Measurements from ENCODE around the gene CFAP300. TPM values are rescaled to one million over a fixed set of nuclear protein-coding genes. Genes with fewer than 3 reads are reported as not detected.
A peak's percentile ranks its signal among the peaks of the same experiment; 100 is the strongest.

CFAP300 gene
- total RNA-seq, 1 donor from 2014 or later = 3.0 TPM

DNA sequence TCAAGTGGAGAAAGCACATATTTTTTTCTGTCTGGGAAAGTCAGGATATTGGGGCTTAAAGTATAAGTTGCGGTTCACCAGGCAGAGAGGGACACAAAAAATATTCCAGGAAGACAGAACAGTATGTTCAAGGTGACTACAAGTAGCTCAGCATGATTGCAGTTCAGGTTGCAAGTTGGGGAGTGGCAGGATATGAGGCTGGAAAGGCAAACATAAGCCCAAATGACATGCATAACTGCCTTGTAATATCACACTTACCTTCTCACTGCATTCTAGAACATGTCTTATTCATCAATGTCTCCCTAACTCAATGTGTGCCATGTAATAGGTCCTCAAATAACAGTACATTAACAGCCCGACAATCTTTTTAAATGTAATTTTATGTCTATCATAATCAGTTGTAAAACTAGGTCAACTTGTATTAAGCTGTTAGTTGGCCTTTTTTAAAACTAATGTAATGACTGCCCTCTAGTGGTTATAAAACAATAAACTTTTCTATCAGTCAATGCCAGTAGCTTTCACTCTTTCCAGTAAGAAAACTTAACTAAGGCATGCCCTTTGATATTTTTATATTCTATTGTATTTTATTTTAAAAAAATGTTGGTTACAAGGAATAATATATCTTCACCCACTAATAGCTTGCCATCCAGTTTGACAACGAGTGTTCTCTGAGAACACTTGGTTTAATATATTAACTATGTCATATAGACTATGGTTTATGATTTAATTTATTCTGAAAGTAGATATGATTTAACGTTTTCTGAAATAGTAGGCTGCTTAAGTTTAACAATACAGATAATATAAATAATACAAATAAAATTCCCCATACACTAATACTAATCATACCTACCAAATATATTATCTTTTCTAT is 39.4 kb upstream of the CFAP300 start:
- H3K9me3 Mint-ChIP-seq (ENCODE audit: low read depth) = no peaks in the 10 kb centered on the region
- no peaks in the 10 kb centered on the region for H3K36me3 Mint-ChIP-seq (ENCODE audit: low read depth)
- H3K27ac Mint-ChIP-seq (ENCODE audit: unreplicated experiment) = peak overlapping the region; percentile 64
- H3K27me3 Mint-ChIP-seq (ENCODE audit: low read depth) = no peaks in the 10 kb centered on the region
- no peak overlapping the region for H3K4me3 Mint-ChIP-seq (ENCODE audit: unreplicated experiment)
- TF ChIP-seq, protein P1, sequence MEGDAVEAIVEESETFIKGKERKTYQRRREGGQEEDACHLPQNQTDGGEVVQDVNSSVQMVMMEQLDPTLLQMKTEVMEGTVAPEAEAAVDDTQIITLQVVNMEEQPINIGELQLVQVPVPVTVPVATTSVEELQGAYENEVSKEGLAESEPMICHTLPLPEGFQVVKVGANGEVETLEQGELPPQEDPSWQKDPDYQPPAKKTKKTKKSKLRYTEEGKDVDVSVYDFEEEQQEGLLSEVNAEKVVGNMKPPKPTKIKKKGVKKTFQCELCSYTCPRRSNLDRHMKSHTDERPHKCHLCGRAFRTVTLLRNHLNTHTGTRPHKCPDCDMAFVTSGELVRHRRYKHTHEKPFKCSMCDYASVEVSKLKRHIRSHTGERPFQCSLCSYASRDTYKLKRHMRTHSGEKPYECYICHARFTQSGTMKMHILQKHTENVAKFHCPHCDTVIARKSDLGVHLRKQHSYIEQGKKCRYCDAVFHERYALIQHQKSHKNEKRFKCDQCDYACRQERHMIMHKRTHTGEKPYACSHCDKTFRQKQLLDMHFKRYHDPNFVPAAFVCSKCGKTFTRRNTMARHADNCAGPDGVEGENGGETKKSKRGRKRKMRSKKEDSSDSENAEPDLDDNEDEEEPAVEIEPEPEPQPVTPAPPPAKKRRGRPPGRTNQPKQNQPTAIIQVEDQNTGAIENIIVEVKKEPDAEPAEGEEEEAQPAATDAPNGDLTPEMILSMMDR (IDR thresholded peaks at IDR 0.05) = peak; percentile 91
- no peak for DNase-seq (ENCODE audit: low spot score)
- peaks cover 43% of the 10 kb centered on the region for H3K4me1 Mint-ChIP-seq (ENCODE audit: low read depth)

DNA sequence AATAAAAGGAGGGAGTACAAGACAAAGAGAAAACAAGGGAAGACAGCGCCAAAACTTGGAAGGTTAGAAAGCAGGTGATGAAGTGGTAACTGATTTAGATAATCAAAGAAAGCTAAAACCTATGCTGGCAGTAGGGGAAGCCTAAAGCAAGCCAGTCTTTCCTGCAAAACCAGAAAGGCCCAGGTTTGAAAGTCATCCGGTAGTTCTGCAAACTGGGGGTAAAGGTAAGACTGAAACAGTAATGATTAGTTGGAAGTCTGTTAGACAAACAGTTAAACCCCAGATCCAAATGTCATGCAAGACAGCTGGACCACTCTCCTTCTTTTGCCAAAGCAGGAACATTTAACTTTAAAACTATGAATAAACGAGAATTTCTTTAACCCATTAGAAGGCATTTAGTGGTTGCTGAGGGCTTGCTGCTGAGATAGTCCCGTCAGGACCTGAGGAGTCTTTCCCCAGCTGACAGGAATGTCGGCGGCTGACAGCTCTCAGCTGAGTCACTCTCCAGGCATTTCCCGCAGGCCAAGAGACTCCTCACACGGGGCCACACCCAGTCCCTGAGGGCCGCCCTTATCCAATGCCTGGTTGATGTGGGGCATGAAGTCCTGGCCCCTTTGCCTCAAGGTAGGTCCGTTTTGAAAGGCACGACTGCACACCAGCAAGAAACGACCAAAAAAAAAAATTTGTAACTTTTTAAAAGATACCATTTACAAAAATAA is 36.3 kb upstream of the CFAP300 start:
- TF ChIP-seq, protein P1 (IDR thresholded peaks at IDR 0.05) = no peak
- Mint-ChIP-seq H3K36me3 (ENCODE audit: low read depth) (no peaks in the 10 kb centered on the region), H3K27me3 (ENCODE audit: low read depth) (no peaks in the 10 kb centered on the region), H3K4me1 (ENCODE audit: low read depth) (peaks cover 40% of the 10 kb centered on the region), H3K27ac (ENCODE audit: unreplicated experiment) (peak overlapping the region; percentile 67), H3K9me3 (ENCODE audit: low read depth) (no peaks in the 10 kb centered on the region), H3K4me3 (ENCODE audit: unreplicated experiment) (peak overlapping the region; percentile 25)
- peak; percentile 96 for DNase-seq (ENCODE audit: low spot score)

DNA sequence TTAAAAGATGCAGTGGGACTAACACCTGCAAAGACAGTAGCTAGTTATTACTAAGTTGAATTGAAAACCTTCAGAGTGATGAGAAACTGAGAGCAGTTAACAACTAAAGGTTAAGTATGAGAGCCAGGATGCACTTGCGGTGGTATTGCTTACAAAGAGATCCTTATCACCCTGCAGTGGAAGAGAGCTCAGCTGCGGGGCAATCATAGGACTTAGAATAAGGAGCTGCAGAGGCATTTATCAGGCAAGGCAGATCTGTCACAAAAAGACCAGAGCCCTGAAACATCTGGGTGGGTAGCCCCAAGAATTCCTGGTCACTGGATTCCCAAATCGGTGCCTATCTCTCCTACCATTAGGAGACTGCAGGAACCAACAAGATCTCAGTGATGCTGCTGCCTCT is 34.3 kb upstream of the CFAP300 start:
- Mint-ChIP-seq H3K4me3 (ENCODE audit: unreplicated experiment) (no peak overlapping the region), H3K27ac (ENCODE audit: unreplicated experiment) (no peak overlapping the region), H3K4me1 (ENCODE audit: low read depth) (peaks cover 35% of the 10 kb centered on the region), H3K27me3 (ENCODE audit: low read depth) (no peaks in the 10 kb centered on the region), H3K36me3 (ENCODE audit: low read depth) (no peaks in the 10 kb centered on the region), H3K9me3 (ENCODE audit: low read depth) (no peaks in the 10 kb centered on the region)
- TF ChIP-seq, protein P1 (IDR thresholded peaks at IDR 0.05) = no peak
- no peak for DNase-seq (ENCODE audit: low spot score)

DNA sequence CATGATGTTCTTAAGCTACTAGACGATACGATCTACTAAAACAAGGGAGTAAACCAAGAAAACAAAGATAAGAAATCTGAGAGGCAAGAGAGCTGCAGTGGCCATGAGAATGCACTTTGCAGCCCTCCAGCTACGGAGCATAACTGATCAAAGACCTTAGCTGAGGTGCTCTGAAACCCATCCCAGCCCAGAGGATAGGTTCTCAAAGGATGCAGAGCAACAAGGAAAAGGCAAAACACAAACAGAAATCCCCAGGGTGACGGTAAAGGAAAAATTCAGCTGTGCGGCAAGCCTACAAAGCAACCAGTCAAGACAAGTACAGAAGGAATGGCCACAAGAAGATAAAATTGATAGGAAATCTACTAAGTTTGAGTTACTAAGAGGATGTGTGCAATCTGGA is 32.5 kb upstream of the CFAP300 start:
- Mint-ChIP-seq H3K4me3 (ENCODE audit: unreplicated experiment) (no peak overlapping the region), H3K4me1 (ENCODE audit: low read depth) (peaks cover 33% of the 10 kb centered on the region), H3K9me3 (ENCODE audit: low read depth) (no peaks in the 10 kb centered on the region), H3K27ac (ENCODE audit: unreplicated experiment) (no peak overlapping the region), H3K36me3 (ENCODE audit: low read depth) (no peaks in the 10 kb centered on the region), H3K27me3 (ENCODE audit: low read depth) (no peaks in the 10 kb centered on the region)
- TF ChIP-seq, protein P1 (IDR thresholded peaks at IDR 0.05) = no peak
- no peak for DNase-seq (ENCODE audit: low spot score)

DNA sequence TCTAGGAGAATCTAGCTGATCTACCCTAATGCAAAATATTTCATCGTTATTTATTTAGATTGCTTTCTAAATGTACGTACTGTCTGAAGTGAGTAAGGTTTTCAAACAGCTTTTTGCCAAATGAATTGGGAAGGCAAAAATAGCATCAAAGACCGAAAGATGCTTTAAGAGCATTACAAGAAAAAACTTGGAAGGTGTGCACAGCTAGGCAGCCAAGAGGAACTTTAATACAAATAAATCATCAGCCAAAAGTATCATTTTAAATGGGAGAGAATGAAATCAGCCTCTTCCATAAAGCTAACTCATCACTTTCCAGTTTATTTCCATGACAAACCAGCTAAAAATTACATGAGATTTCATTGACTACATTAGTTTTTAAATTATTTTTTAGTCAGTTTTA is 30.2 kb upstream of the CFAP300 start:
- no peak for DNase-seq (ENCODE audit: low spot score)
- no peaks in the 10 kb centered on the region for H3K27me3 Mint-ChIP-seq (ENCODE audit: low read depth)
- no peak overlapping the region for H3K4me3 Mint-ChIP-seq (ENCODE audit: unreplicated experiment)
- peak overlapping the region; percentile 69 for H3K27ac Mint-ChIP-seq (ENCODE audit: unreplicated experiment)
- no peaks in the 10 kb centered on the region for H3K36me3 Mint-ChIP-seq (ENCODE audit: low read depth)
- TF ChIP-seq, protein P1 (IDR thresholded peaks at IDR 0.05) = no peak
- H3K4me1 Mint-ChIP-seq (ENCODE audit: low read depth) = peaks cover 12% of the 10 kb centered on the region
- no peaks in the 10 kb centered on the region for H3K9me3 Mint-ChIP-seq (ENCODE audit: low read depth)

All from chondrocyte (in vitro differentiated cells).